PC-3 (cell line): ENCODE data around the gene PLXNA4.

Source experiments
- CTCF ChIP-seq: fragments of 300-600 bp; sonication (generic); conservative IDR thresholded peaks from 2 replicates; pipeline ENCODE4 v1.5.1; 2017; ENCODE audit warnings: antibody characterized with exemption, low read depth, mild to moderate bottlenecking, low read length
- EZH2phosphoT487 ChIP-seq: fragments of 300-600 bp; sonication (generic); IDR thresholded peaks from 2 replicates; pipeline ENCODE4 v1.6.1; 2018; ENCODE audit warnings: mild to moderate bottlenecking, antibody characterized with exemption, low read length, borderline replicate concordance

- TF ChIP-seq CTCF, result no peak
- TF ChIP-seq EZH2phosphoT487, result no peak
These were observed 137.3 kb downstream of the PLXNA4 start for GRCh38 chr7:132438926-132439325.
